Osteocyte (in vitro differentiated cells): Measurements from ENCODE around the gene STUM. TPM values are rescaled to one million over a fixed set of nuclear protein-coding genes. Genes with fewer than 3 reads are reported as not detected.

ENCODE experiments used
- DNase-seq: peaks from one replicate; pipeline ENCODE4 v3.0.0; 2021; ENCODE audit warnings: mixed read lengths; ENCODE audit not compliant: unreplicated experiment; ENCODE audit errors: extremely low spot score
- H3K27ac Mint-ChIP-seq: one replicate; pipeline ENCODE4 v1.8.0; 2021; ENCODE audit warnings: mild to moderate bottlenecking, mixed read lengths; ENCODE audit not compliant: unreplicated experiment
- H3K27me3 Mint-ChIP-seq: one replicate; pipeline ENCODE4 v1.8.0; 2021; ENCODE audit warnings: mixed read lengths; ENCODE audit not compliant: unreplicated experiment
- H3K36me3 Mint-ChIP-seq: one replicate; pipeline ENCODE4 v1.8.0; 2021; ENCODE audit warnings: mixed read lengths; ENCODE audit not compliant: unreplicated experiment
- H3K4me1 Mint-ChIP-seq: one replicate; pipeline ENCODE4 v1.8.0; 2021; ENCODE audit warnings: mixed read lengths; ENCODE audit not compliant: unreplicated experiment
- H3K4me3 Mint-ChIP-seq: one replicate; pipeline ENCODE4 v1.8.0; 2021; ENCODE audit warnings: mild to moderate bottlenecking, moderate library complexity, mixed read lengths; ENCODE audit not compliant: unreplicated experiment
- H3K9me3 Mint-ChIP-seq: one replicate; pipeline ENCODE4 v1.8.0; 2021; ENCODE audit warnings: mixed read lengths; ENCODE audit not compliant: unreplicated experiment
- total RNA-seq: library from RNA; stranded (reverse); gene quantifications from 2 replicates; pipeline ENCODE4 v1.2.1, GENCODE V29; 2021
- TF ChIP-seq, protein P1 (sequence below): fragments of 200-600 bp; sonication (generic); IDR thresholded peaks from 2 replicates; pipeline ENCODE4 v1.5.0; 2021; ENCODE audit warnings: antibody characterized with exemption, mild to moderate bottlenecking, moderate library complexity

STUM gene
- total RNA-seq, 1 donor from 2014 or later = 0.35 TPM

DNA sequence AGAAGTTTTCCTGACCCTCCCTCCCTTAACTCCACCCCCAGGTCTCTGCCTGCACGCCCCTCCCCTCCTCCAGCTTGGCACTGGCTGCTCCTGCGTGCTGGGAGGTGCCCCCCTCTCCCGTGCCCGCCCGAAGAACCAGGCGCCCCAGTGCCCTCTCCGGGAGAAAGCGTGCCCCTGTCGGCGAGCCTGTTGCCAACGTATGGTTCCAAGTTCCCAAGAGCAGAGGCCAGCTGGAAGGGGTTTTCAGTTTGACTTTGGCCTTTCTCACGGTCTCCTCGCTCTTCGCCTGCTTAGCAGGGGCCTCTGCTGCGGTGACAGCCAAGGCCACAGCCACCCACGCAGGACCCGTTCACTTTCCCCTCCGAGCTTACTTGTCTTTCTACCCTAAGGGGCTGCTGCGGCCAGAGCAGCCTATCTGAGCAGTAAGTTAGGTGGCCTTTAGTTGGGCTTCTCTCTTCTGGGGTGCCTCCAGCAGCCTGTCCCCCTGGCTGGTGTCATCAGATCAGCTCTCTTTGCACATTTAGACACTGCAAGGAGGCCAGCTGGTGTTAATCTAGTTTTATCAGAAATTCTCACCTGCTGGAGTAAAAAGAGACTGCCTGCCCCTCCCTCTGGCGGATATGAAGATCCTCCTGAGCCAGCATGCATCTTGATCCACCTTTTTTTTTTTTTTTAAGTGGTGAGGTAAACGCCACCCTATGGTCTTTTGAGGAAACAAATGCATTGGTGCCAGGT lies 1.5 kb downstream of the STUM start:
- H3K9me3 Mint-ChIP-seq = no peaks in the 10 kb centered on the region
- no peaks in the 10 kb centered on the region for H3K36me3 Mint-ChIP-seq
- H3K4me3 Mint-ChIP-seq = peak overlapping the region; percentile 57
- DNase-seq = no peak
- H3K27me3 Mint-ChIP-seq = peaks cover 75% of the 10 kb centered on the region
- H3K27ac Mint-ChIP-seq = no peak overlapping the region
- H3K4me1 Mint-ChIP-seq = peaks cover 13% of the 10 kb centered on the region
- TF ChIP-seq, protein P1, sequence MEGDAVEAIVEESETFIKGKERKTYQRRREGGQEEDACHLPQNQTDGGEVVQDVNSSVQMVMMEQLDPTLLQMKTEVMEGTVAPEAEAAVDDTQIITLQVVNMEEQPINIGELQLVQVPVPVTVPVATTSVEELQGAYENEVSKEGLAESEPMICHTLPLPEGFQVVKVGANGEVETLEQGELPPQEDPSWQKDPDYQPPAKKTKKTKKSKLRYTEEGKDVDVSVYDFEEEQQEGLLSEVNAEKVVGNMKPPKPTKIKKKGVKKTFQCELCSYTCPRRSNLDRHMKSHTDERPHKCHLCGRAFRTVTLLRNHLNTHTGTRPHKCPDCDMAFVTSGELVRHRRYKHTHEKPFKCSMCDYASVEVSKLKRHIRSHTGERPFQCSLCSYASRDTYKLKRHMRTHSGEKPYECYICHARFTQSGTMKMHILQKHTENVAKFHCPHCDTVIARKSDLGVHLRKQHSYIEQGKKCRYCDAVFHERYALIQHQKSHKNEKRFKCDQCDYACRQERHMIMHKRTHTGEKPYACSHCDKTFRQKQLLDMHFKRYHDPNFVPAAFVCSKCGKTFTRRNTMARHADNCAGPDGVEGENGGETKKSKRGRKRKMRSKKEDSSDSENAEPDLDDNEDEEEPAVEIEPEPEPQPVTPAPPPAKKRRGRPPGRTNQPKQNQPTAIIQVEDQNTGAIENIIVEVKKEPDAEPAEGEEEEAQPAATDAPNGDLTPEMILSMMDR = peak; percentile 11

DNA sequence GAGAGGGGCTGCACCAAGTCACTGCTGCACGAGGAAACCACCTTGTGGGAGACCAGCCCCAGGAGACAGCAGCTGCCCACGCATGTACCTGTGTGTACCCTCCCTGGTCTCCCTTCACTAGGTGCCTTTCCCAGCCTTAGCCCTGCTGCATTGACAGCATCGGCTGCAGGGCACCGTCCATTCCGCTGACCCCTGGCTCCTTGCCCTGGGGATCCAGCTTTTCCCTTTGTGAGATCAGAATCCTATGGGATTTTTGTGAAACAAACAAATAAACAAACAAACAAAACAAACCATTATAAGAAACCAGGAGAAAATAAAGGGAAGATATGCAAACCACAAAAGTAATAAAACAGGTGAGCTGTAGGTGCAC lies 2.1 kb downstream of the STUM start:
- TF ChIP-seq, protein P1 = no peak
- H3K27me3 Mint-ChIP-seq = peaks cover 75% of the 10 kb centered on the region
- no peaks in the 10 kb centered on the region for H3K36me3 Mint-ChIP-seq
- H3K4me1 Mint-ChIP-seq = peaks cover 13% of the 10 kb centered on the region
- no peaks in the 10 kb centered on the region for H3K9me3 Mint-ChIP-seq
- H3K27ac Mint-ChIP-seq = no peak overlapping the region
- no peak overlapping the region for H3K4me3 Mint-ChIP-seq
- DNase-seq = no peak

GRCh38 chr1:226551299-226551698 lies 2.7 kb downstream of the STUM start:
- TF ChIP-seq, protein P1 = no peak
- no peaks in the 10 kb centered on the region for H3K36me3 Mint-ChIP-seq

GRCh38 chr1:226552061-226552460 lies 3.5 kb downstream of the STUM start:
- Mint-ChIP-seq H3K36me3 (no peaks in the 10 kb centered on the region), H3K27ac (no peak overlapping the region), H3K4me1 (peaks cover 13% of the 10 kb centered on the region), H3K27me3 (peaks cover 74% of the 10 kb centered on the region), H3K4me3 (no peak overlapping the region), H3K9me3 (no peaks in the 10 kb centered on the region)
- DNase-seq = no peak
- TF ChIP-seq, protein P1 = no peak

More at GRCh38 chr1:226551299-226551698, 2.7 kb downstream of the STUM start:
- peaks cover 13% of the 10 kb centered on the region for H3K4me1 Mint-ChIP-seq
- peaks cover 74% of the 10 kb centered on the region for H3K27me3 Mint-ChIP-seq
- no peak overlapping the region for H3K4me3 Mint-ChIP-seq
- no peak overlapping the region for H3K27ac Mint-ChIP-seq
- no peak for DNase-seq
- no peaks in the 10 kb centered on the region for H3K9me3 Mint-ChIP-seq

DNA sequence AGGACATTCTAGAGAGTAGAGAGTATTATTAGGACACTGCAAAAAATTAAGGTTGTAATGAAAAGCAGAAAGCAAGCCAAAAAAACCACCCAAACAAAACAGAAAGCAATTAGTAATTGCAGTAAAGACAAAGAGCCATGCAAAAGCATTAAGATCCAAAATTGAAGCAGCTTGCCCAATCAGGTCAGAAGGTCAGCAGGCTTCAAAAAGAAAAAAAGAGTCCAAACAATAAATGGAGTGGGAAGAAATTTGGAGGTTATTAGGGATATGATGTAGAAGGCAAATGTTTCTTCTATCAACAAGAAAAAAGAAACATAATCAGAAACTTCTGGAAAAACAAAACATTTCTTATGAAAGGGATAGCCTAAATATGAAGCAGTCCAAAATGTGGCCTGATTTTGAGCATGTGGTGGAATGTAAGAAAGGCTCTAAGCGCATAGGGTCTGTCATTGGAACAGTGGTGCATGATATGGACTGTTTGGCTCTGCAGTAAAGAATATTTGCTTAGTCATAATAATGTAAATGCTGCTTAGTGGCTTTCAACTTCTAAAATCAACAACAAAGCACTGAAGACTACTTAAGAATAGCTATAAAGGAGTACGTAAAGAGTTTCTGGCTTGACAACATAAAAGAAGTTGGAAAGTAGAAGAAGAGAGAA lies 4.8 kb downstream of the STUM start:
- no peaks in the 10 kb centered on the region for H3K9me3 Mint-ChIP-seq
- no peak overlapping the region for H3K4me3 Mint-ChIP-seq
- H3K4me1 Mint-ChIP-seq = peaks cover 11% of the 10 kb centered on the region
- no peak overlapping the region for H3K27ac Mint-ChIP-seq
- H3K36me3 Mint-ChIP-seq = peaks cover 1% of the 10 kb centered on the region
- H3K27me3 Mint-ChIP-seq = peaks cover 81% of the 10 kb centered on the region
- TF ChIP-seq, protein P1 = no peak
- no peak for DNase-seq
